ENCODE data around the gene PTCRA.

- TF ChIP-seq EZH2phosphoT487 (IDR thresholded peaks at IDR 0.05; ENCODE audit: unreplicated experiment) (no peak), CTCF (conservative IDR thresholded peaks at IDR 0.05; ENCODE audit: low read depth in 2 of 2) (no peak), POLR2AphosphoS5 (IDR thresholded peaks at IDR 0.05; ENCODE audit: low read depth) (no peak), ZNF114 (CRISPR knock-in tag; IDR thresholded peaks at IDR 0.05) (no peak), ETS1 (IDR thresholded peaks at IDR 0.05) (no peak), REST (IDR thresholded peaks at IDR 0.05; ENCODE audit: unreplicated experiment) (no peak), EZH2 (IDR thresholded peaks at IDR 0.05; ENCODE audit: low read depth, unreplicated experiment) (no peak), CREB1 (CRISPR knock-in tag; IDR thresholded peaks at IDR 0.05; ENCODE audit: low read depth) (no peak)
These were observed 56.0 kb downstream of the PTCRA start for GRCh38 chr6:42971746-42972327.
